NB4 (cell line): ENCODE measurements around the gene DNA2.

Experiments used
- MAX ChIP-seq: IDR thresholded peaks from 2 replicates; pipeline ENCODE4 v1.6.1; 2011; ENCODE audit warnings: low read depth, low read length
- POLR2A ChIP-seq: IDR thresholded peaks from 2 replicates; pipeline ENCODE4 v1.6.1; 2011; ENCODE audit warnings: mild to moderate bottlenecking; ENCODE audit not compliant: insufficient read length; ENCODE audit errors: extremely low read depth
- TF ChIP-seq, protein P1 (sequence below): IDR thresholded peaks from one replicate; pipeline ENCODE4 v1.5.1; 2012; ENCODE audit warnings: low read depth, low read length

GRCh38 chr10:68371604-68372003, 100.2 kb downstream of the DNA2 start:
- TF ChIP-seq POLR2A (no peak), MAX (no peak)
- TF ChIP-seq, protein P1, sequence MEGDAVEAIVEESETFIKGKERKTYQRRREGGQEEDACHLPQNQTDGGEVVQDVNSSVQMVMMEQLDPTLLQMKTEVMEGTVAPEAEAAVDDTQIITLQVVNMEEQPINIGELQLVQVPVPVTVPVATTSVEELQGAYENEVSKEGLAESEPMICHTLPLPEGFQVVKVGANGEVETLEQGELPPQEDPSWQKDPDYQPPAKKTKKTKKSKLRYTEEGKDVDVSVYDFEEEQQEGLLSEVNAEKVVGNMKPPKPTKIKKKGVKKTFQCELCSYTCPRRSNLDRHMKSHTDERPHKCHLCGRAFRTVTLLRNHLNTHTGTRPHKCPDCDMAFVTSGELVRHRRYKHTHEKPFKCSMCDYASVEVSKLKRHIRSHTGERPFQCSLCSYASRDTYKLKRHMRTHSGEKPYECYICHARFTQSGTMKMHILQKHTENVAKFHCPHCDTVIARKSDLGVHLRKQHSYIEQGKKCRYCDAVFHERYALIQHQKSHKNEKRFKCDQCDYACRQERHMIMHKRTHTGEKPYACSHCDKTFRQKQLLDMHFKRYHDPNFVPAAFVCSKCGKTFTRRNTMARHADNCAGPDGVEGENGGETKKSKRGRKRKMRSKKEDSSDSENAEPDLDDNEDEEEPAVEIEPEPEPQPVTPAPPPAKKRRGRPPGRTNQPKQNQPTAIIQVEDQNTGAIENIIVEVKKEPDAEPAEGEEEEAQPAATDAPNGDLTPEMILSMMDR, result no peak
